NCI-H748 (cell line): ENCODE measurements around the gene MYBPC1.

Experiments used
- DNase-seq: peaks from one replicate; lab custom pipeline; 2025; ENCODE audit not compliant: unreplicated experiment; lab: John Stamatoyannopoulos, UW

Gene MYBPC1

DNA sequence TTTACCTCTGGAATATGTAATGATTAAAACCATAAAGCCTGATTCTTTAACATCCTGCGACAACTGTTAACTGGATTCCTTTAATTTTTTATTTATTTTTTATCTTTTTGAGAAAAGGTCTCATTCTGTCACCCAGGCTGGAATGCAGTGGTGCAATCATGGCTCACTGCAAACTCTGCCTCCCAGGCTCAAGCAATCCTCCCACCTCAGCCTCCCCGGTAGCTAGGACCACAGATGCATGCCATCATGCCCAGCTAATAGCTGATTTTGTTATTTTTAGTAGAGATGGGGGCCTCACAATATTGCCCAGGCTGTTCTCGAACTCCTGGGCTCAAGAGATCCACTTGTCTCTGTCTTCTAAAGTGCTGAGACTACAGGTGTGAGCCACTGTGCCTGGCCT, 3.7 kb downstream of the MYBPC1 start:
- no peak for DNase-seq

DNA sequence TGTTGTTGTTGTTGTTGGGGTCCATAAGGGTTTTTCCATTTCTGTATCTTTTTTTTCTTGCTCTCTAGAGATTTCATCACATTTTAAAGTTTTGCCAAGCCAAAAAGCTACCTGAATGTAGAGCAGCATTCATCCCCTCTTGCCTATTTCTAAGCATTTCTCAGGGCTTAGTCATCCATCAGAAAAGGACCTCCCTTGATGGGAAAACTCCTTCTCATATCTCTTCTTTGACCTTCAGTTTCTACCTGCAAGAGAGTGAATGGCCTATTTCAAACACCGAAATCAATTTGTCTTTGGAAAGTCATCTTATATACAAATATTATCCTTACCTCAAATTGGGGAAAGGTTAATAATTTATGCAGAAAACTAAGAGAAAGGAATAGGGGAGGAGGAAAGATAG, 4.5 kb downstream of the MYBPC1 start:
- DNase-seq, result no peak

DNA sequence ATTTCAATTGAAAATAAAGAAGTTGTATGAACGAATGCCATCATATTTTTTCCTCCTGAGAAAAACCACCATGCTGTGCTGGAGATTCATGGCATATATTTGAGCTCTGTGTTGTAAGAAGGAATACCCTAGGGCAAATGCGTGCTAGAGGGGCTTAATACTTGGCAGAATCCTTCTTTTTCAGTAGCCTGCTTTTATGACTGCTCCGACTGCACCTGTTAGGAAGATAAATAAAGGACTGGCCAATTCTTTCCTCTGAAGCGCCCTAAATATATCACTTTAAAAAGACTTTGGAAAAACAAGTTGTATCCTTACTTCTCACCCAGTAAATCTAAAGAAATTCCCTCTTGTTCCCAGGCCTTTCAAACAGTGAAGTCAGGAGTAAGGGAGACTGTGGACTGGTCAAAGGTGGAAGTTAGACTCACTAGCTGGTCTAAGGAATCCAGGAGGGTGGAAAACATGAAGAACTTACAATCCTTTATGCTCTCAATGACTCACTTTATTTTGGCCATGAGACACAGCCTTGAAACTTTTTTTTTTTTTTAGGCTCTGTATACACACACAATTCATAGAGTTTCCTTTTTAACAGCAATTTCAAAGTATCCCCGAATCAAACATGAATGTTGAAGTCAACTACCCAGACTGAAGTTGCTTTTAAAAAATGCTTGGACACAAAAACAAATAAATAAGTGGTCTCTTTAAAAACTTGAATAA, 5.2 kb downstream of the MYBPC1 start:
- DNase-seq, result no peak

DNA sequence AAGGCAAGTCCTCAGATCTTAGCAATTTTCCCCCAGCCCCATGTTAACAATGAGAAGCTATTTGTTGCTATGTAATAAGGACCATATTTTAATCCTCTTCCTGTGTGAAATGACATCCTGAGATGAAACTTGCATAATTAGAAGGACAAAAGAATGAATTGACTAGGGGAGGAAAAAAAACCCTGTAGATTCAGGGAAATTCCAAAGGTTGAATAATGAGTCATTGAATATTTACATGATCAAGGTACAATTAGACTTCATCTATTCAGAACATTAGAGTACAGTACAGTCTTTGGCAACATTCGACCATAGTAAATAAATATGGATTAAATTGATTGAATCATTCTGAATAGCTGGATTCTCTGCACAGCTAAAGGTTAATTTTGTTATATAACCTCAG, 9.4 kb downstream of the MYBPC1 start:
- DNase-seq, result no peak

DNA sequence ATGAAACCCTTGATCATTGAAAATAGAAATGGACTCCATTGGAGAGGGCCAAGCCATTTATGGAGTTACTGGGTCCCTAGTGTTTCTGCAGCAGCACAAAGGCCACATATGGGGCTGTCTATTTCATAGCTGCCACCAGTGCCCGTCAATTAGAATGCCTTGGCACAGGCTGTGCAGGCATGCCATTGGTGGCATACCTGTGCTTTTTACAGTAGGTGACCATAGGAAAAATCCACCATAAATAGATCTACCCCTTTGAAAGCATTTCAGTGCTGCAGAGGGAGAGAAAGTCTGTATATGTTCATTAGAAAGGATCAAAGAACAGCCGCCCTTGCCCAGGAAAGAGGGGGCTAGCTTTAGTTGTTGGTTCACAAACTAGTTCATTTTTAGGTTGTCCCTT, 13.1 kb downstream of the MYBPC1 start:
- DNase-seq, result no peak

DNA sequence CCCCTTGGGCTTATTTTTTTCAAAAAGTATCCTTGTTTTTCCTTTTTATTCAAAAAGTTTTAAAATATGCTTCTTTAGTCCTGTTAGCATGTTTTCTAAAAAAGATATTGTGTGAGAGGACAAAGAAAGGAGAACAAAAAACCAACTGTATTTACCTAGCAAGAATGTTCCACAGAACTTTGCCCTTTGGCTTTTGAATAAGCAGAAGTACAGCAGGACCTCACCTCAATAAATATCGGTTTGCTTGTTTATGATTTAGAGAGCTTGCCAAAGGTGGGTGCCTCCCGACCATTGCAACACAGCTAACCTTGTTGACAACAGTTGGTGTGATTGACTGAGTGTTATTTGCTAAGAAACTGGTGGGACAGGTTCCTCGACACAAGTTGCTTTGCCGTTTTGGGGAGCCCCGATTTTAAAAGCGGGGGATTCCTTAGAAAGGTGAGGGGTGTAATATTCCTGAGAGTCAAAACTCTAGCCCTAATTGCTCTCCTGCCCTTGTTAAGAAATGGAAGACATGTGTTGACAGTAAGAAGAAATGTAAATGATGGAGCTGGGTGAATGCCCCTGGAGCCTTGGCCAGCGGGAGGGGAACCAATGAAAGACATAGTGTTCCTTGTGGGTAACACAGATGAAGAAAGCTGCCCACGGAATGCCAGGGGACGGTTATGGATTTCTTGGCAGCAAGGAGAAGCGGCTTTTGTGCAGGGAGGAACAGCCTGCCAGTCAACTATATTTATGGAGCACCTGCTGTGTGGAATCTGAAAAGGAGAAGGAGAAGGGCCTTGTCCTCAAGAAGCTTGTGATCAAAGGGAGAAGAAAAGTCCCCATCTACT, 13.7 kb downstream of the MYBPC1 start:
- peak; percentile 70 for DNase-seq

DNA sequence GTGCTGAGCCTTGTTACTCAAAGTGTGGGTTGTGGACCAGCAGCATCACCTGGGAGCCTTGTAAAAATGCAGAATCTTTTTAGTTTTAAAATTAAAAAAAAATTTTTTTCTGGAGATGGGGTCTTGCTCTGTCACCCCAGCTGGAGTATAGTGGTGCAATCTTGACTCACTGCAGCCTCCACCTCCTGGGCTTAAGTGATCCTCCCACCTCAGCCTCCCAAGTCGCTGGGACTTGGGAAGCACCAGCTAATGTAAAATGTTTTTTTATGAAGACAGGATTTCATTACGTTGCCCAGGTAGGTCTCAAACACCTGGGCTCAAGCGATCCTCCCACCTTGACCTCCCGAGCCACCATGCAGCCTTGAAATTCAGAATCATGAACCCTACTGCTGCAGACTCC, 14.4 kb downstream of the MYBPC1 start:
- DNase-seq, result no peak

DNA sequence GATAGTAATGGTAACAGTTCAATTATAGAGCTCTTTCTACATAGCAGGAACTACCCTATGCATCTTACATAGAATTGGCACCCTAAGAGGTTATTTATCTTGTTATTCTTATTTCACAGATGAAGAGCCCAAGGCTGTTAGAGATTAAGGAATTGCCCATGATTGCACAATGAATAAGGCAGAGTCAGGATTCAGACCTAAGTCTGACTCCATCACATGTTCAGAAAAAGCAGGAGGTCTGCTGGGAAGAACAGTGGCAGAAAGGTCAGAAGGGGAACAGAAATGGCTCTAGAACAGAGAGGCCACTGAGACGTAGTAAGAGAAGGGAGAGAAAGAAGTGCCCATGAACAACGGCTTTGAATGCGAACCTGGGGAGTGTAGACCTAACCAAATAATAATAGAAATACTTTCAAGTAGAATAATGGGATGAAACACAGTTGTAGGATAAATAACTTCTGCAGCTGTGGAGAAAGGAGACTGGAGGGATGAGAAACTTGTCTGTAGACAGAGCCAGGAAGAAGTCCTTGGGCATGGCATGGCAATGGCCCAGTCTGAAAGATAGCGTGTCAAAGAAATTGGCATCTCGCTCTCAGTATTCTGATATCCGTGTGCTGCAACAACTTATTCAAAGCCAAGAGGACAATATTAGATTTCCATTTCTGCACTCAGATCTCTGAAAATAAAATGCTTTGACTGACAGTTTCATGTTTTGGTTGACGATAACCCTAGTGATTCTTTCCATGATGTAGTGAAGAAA, 17.6 kb downstream of the MYBPC1 start:
- no peak for DNase-seq

DNA sequence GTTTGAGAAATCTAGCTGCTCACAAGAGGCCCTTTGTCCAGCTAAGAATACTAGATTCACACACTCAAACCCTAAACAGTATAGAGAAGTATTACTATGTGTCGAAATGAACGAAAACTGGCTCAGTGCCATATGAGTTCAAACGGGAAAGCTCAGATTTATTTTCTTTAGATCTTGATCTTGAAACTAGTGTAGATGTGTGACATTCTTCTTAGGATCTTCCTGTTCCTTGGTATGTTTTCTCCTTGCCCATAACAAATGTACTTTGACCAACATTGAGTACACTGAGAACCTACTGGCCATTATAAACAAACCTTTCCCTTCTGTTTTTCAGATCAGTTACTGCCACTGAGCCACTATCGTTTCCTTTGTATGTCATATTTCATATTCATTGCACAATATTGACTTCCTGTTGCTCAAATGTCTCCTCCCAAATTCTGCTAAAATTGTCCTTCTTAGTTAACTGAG, 21.3 kb downstream of the MYBPC1 start:
- no peak for DNase-seq

DNA sequence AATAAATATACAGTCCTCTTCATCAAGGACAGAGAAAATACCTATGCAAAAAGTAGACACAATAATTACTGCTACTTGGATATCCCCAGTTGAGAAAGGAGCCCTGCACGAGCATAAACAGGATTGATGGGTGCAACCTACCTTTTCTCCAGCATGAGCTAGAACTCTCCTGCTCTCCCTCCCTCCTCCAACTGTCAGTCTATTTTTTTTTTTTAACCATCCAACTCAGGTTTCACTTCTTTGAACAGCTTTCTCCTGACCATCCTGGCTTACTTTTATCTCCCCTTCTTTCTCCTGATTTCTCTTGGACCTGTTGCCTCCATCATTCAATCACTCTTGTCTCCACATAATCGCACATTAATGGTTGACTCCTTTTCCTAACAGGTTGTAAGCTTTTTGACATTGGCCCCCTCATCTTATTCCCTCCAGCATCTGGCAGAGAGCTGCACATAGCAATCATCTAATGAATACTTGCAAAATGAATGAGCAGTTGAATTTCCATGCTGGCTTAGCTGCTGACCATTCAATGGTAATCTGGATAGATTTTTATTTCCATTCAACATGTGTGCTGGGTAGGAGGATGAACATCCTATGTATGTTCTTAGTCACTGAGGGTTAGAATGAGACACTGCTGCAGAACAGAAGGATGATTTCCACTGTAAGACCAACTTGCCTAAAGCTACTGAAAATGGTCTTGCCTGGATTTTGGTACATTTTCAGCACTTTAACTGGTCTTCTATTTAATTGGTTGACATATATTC, 24.4 kb downstream of the MYBPC1 start:
- DNase-seq, result peak; percentile 11

DNA sequence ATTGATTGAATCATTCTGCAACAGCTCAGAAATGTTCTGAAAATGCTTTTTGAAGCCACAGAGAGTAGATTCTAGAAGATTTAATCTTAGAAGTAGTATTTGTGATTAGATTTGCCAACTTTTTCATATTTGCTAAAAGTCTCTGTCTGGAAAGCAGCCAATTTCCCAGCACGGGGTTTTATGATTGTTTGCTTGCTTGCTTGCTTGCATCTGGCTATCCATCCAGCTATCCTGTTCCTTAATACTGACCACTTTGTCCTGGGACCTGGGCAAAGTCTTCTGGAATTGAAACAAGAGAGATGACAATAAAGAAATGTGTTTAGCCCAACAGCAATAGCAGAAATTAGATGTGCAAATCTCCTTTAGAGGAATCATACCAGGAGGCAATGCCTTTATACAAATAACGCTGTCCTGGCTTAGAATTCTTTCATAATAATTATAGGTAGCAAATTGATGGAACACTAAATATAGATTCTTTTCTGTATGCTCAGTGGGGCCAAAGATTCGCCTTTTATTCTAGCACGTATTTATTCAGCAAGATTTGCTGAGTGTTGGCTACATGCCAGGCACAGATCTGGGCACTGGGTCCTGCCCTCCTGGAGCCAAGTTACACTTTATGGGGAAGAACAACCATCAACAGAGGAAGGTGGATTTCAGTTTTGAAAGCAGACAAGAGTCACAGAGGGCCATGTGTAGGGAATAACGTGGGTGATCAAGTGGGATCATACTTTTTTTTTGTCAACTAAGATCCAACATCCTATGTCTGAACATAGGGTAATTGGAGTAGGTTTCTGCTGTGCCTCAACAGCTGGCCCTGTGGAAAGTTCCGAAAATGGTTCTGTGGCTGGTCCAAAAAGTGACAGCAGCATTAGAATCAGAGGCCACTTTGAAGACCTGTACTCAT, 25.3 kb downstream of the MYBPC1 start:
- peak; percentile 90 for DNase-seq

DNA sequence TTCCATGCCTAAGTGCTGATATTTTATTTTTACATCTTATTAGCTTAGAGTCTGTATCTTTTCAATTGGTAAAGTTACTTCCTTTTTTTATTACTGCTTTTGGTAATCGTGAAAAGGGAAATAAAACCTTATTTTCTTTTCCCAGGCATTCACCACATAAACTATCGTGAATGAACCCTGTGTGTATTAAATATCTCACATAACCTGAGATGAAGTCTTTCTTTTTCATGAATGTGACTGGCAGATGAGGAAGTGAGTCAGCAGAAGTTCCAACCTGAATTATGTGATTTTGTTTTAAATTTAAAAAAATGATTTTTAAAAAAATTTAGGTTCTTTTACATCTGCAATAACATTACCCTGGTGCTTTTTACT, 26.0 kb downstream of the MYBPC1 start:
- DNase-seq, result no peak

DNA sequence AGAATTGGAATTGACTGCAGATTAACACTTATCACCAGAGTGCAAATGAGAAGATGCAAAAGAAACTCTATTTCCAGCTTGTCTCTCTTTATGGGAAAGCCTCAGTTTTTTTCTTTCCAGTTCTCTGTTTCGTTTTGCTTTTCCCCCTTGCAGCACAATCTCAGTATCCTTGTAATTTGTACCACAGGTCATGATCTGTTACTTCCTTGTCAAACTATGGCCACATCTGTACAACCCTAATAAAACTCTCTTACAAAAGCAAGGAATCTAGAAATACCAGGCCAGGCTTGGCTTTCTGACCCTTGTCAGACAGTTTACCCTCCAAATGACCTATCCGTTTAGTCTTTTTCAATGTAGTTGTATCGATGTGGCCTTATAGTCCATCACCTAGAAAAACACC, 33.9 kb downstream of the MYBPC1 start:
- DNase-seq, result no peak

DNA sequence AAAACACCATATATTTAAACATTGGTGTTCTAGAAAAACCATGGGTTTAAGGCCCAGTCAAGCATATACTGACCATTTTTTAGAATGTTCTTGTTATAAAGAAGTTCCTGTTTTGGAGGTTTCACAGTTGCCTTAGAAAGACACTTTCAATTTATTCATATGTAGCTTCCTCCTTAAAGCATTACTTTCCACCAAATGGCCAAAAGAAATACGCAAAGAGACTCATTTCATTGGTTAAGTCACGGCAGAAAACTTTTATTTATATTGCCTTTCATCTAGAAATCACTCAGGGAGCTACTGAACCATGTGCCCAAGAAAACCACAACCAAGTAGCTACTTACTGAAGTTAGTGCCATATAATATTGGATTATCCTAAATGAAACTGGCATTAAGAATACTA, 40.0 kb downstream of the MYBPC1 start:
- no peak for DNase-seq

DNA sequence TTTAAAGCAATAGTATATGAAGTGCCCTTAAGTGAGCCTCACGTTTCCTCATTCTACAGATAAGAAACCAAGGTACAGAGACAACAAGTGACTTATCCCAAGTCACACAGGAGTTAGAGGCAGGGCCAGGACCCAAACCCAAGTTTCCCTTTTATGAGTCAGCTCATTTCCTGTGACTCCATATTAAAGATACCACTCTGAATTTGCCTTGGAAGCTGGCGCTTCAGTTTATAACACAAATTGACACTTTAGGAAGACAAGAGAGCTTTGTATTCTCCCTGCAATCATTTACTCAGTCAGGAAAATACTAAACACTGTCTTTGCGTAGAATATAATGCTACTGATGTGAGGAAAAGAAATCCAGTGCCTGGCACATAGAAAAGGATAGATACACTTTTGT, 43.2 kb downstream of the MYBPC1 start:
- DNase-seq, result no peak

DNA sequence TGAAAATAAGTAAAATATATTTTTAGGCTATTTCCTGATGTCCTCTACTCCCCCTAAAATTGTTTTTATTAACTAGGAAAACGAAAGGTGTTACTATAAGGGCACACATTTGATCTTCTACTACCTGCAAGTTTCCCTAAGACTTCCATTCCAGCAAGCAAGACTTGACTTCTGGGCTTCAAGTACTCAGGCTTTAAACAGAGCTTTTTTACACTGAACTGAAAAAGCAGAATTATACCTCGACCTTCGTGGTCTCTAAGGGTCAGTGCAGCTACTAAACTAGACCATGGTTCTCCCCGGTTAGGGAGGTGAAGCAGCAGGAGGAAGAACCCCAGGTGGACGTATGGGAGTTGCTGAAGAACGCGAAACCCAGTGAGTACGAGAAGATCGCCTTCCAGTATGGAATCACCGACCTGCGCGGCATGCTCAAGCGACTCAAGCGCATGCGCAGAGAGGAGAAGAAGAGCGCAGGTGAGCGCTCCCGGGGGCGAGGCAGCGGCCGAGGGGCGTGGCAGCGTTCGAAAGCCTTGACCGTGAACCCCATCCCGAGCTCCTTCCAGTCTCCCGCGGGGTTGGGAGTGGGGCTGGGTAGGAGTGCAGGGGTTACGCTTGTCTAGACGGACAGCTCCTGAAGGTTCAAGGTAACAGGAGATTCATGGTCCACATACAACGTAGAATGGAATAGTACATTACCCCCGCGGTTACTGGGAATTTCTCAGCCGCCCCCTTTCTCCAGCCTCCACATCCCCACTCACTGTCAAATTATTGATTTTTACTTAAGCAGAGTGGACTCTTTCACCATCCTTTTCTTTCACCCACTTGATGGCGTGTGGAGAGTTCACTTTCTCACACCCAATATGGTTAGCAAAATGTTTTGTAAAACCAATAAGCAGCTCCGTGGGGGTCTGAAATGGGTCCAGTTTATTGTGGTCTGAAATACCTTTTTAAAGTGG, 47.6 kb downstream of the MYBPC1 start:
- peak; percentile 92 for DNase-seq

DNA sequence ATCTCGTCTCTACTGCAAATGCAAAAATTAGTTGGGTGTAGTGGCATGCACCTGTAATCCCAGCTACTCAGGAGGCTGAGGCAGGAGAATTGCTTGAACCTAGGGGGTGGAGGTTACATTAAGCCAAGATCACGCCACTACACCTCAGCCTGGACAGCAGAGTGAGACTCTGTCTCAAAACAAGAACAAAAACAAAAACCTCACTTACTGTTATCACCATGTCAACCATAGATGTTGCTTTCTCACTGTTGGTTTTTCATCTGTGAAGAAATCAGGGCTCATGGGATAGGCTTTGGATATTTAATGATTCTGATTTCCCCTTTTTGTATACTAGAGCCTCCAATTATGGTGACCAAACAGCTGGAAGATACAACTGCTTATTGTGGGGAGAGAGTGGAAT, 52.9 kb downstream of the MYBPC1 start:
- DNase-seq, result no peak

DNA sequence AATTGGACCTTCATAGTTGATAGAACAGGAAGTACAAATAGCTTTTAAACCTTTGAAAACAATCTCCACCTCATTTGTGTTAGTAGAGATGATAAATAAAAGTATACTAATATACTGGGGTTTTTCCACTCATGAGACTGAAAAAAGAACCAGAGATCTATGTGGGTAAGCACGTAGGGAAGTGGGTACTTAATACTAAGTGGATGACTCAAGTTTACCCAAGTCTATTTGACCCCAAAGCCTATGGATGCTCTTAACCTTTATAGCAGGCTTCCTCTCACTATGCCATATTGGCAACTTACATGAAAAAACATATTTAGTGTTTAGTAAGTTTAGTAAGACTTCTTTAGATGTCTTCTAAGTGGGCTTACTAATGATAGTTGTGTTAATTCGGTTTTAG, 53.4 kb downstream of the MYBPC1 start:
- DNase-seq, result no peak
